ENCODE measurements around the gene FRY. TPM values are rescaled to one million over a fixed set of nuclear protein-coding genes. Genes with fewer than 3 reads are reported as not detected.

FRY gene
- total and polyA plus RNA-seq, 2 of the 13 experiments (the other 11 are each of a cell fraction or from before 2014, with no cell fraction given), result 8.2 to 13.1 TPM

- TF ChIP-seq ZNF800 (CRISPR knock-in tag; IDR thresholded peaks at IDR 0.05) (no peak), E2F1 (CRISPR knock-in tag; IDR thresholded peaks at IDR 0.05) (no peak), ZSCAN31 (CRISPR knock-in tag; IDR thresholded peaks at IDR 0.05; ENCODE audit: low read depth) (no peak), MXD4 (CRISPR knock-in tag; IDR thresholded peaks at IDR 0.05) (peak; percentile 46; the same call in 1 of the 2 replicates), ZNF761 (CRISPR knock-in tag; conservative IDR thresholded peaks at IDR 0.05) (no peak), MED13 (CRISPR knock-in tag; IDR thresholded peaks at IDR 0.05) (no peak), NR2F6 (IDR thresholded peaks at IDR 0.05) (peak; percentile 95), NR2F6 (CRISPR knock-in tag; IDR thresholded peaks at IDR 0.05) (peak; percentile 95), ZFAT (CRISPR knock-in tag; conservative IDR thresholded peaks at IDR 0.05) (no peak), RXRB (CRISPR knock-in tag; IDR thresholded peaks at IDR 0.05; ENCODE audit: borderline replicate concordance) (peak; percentile 79), JUN (CRISPR knock-in tag; IDR thresholded peaks at IDR 0.05) (peak; percentile 37; the same call in 1 of the 2 replicates), POLR2AphosphoS2 (IDR thresholded peaks at IDR 0.05; ENCODE audit: low read depth, low read length) (no peak), KMT2B (CRISPR knock-in tag; IDR thresholded peaks at IDR 0.05) (0 out of 2 replicates have a peak, but pooled peaks have one; percentile 35), ZNF296 (CRISPR knock-in tag; conservative IDR thresholded peaks at IDR 0.05) (no peak), ZFP90 (CRISPR knock-in tag; IDR thresholded peaks at IDR 0.05; ENCODE audit: borderline replicate concordance) (no peak), ZNF768 (CRISPR knock-in tag; IDR thresholded peaks at IDR 0.05) (no peak), KLF12 (CRISPR knock-in tag; IDR thresholded peaks at IDR 0.05; ENCODE audit: borderline replicate concordance) (no peak), ZNF354B (CRISPR knock-in tag; IDR thresholded peaks at IDR 0.05) (no peak), ZNF282 (IDR thresholded peaks at IDR 0.05; ENCODE audit: partially characterized antibody) (no peak), SMYD3 (CRISPR knock-in tag; IDR thresholded peaks at IDR 0.05) (no peak), SAP130 (CRISPR knock-in tag; IDR thresholded peaks at IDR 0.05; ENCODE audit: low read depth) (peak; percentile 67), ZNF556 (CRISPR knock-in tag; IDR thresholded peaks at IDR 0.05; ENCODE audit: borderline replicate concordance) (no peak), NAIF1 (CRISPR knock-in tag; IDR thresholded peaks at IDR 0.05; ENCODE audit: borderline replicate concordance) (0 out of 2 replicates have a peak, but pooled peaks have one; percentile 30), ZNF280D (CRISPR knock-in tag; IDR thresholded peaks at IDR 0.05) (no peak), ZNF382 (CRISPR knock-in tag; IDR thresholded peaks at IDR 0.05; ENCODE audit: borderline replicate concordance) (no peak), TERF1 (CRISPR knock-in tag; IDR thresholded peaks at IDR 0.05) (no peak)
Measured at GRCh38 chr13:32139251-32139650, 107.7 kb downstream of the FRY start (continued).

Measured in HepG2 (cell line).